Stimulated activated CD4-positive, alpha-beta T cell treated with anti-CD3 and anti-CD28 coated beads, Interleukin-2, amount 100 ng/mL, for 4 hours (primary cell): ENCODE data around the gene FKBP8.
"Not testable (repeated sequence)": the region's sequence is repeated elsewhere in the genome, so short reads cannot be mapped to it uniquely, and the experiment has no call there.

Source experiments
- DNase-seq: peaks from one replicate; pipeline ENCODE4 v3.0.0-alpha.2; 2020; ENCODE audit warnings: low read depth

FKBP8 gene

GRCh38 chr19:18558604-18559003, 15.2 kb upstream of the FKBP8 start:
- no peak for DNase-seq

GRCh38 chr19:18558202-18558555, 14.8 kb upstream of the FKBP8 start:
- no peak for DNase-seq

- DNase-seq: peak; percentile 99
These were observed 14.2 kb upstream of the FKBP8 start, which contains the start of gene KXD1 for GRCh38 chr19:18557411-18558201. Gene KXD1 (plus strand): TSS chr19:18557870. CDS start chr19:18562057, 4,187 bp downstream.

GRCh38 chr19:18551631-18552030, 8.3 kb upstream of the FKBP8 start:
- DNase-seq: no peak

GRCh38 chr19:18543814-18544475, 572 bp upstream of the FKBP8 start:
- DNase-seq: peak; percentile 58

GRCh38 chr19:18541992-18542940, 1.1 kb downstream of the FKBP8 start:
- no peak for DNase-seq

- no peak for DNase-seq
These were observed 1.9 kb downstream of the FKBP8 start for GRCh38 chr19:18541258-18541991.

GRCh38 chr19:18540200-18540599, 3.2 kb downstream of the FKBP8 start:
- DNase-seq: not testable (repeated sequence)

GRCh38 chr19:18539372-18539771, 4.0 kb downstream of the FKBP8 start:
- no peak for DNase-seq

GRCh38 chr19:18538115-18538514, 5.3 kb downstream of the FKBP8 start:
- no peak for DNase-seq

GRCh38 chr19:18537431-18537830, 5.9 kb downstream of the FKBP8 start:
- DNase-seq: no peak

- no peak for DNase-seq
These were observed 6.9 kb downstream of the FKBP8 start for GRCh38 chr19:18536475-18536874.

- no peak for DNase-seq
These were observed 10.3 kb downstream of the FKBP8 start for GRCh38 chr19:18533058-18533457.

- DNase-seq: no peak
These were observed 11.0 kb downstream of the FKBP8 start for GRCh38 chr19:18532168-18532890.

- no peak for DNase-seq
These were observed 11.9 kb downstream of the FKBP8 start for GRCh38 chr19:18531485-18531884.

GRCh38 chr19:18529782-18530181, 13.6 kb downstream of the FKBP8 start:
- no peak for DNase-seq

GRCh38 chr19:18526316-18526715, 17.1 kb downstream of the FKBP8 start:
- no peak for DNase-seq

- no peak for DNase-seq
These were observed 19.5 kb downstream of the FKBP8 start for GRCh38 chr19:18523841-18524240.

GRCh38 chr19:18522862-18523440, 20.4 kb downstream of the FKBP8 start:
- DNase-seq: not testable (repeated sequence)

GRCh38 chr19:18522124-18522861, 21.1 kb downstream of the FKBP8 start:
- DNase-seq: peak; percentile 100
